Measurements from ENCODE around the gene TMEM80.
"Not testable (repeated sequence)": the region's sequence is repeated elsewhere in the genome, so short reads cannot be mapped to it uniquely, and the experiment has no call there.

The TMEM80 gene

GRCh38 chr11:653837-654236 lies 41.8 kb upstream of the TMEM80 start:
- no peak for TF ChIP-seq EZH2phosphoT487 (IDR thresholded peaks at IDR 0.05; ENCODE audit: low read depth)
- H4K20me1 ChIP-seq (ENCODE audit: insufficient read depth, low read length) = no peaks in the 10 kb centered on the region
- no peaks in the 10 kb centered on the region for H3K27me3 ChIP-seq (ENCODE audit: low read depth, low read length)
- H3K9ac ChIP-seq (ENCODE audit: low read length) = no peak overlapping the region
- H3K79me2 ChIP-seq (ENCODE audit: low read length) = no peaks in the 10 kb centered on the region
- H3K4me3 ChIP-seq (ENCODE audit: low read length) = no peak overlapping the region
- no peak overlapping the region for H3K27ac ChIP-seq (ENCODE audit: low read length)
- no peaks in the 10 kb centered on the region for H3K4me1 ChIP-seq (ENCODE audit: low read length)
- H3K36me3 ChIP-seq (replicated peaks; ENCODE audit: low read depth, low read length) = peaks cover 6% of the 10 kb centered on the region
- H3K4me2 ChIP-seq (ENCODE audit: low read length) = no peak overlapping the region
- no peaks in the 10 kb centered on the region for H3K9me3 ChIP-seq (ENCODE audit: insufficient read depth, low read length)
- no peak overlapping the region for H2AFZ ChIP-seq (ENCODE audit: low read depth, low read length)

- H3K9ac ChIP-seq (ENCODE audit: low read length); H3K27ac ChIP-seq (ENCODE audit: low read length); H3K9me3 ChIP-seq (ENCODE audit: insufficient read depth, low read length); H3K4me3 ChIP-seq (ENCODE audit: low read length); H3K79me2 ChIP-seq (ENCODE audit: low read length); H3K4me1 ChIP-seq (ENCODE audit: low read length); H3K27me3 ChIP-seq (ENCODE audit: low read depth, low read length); H4K20me1 ChIP-seq (ENCODE audit: insufficient read depth, low read length); H2AFZ ChIP-seq (ENCODE audit: low read depth, low read length); H3K36me3 ChIP-seq (replicated peaks; ENCODE audit: low read depth, low read length); H3K4me2 ChIP-seq (ENCODE audit: low read length): not testable (repeated sequence)
Observed at GRCh38 chr11:654444-654843, 41.2 kb upstream of the TMEM80 start.

- Histone ChIP-seq H3K27ac (ENCODE audit: low read length) (no peak overlapping the region), H3K36me3 (replicated peaks; ENCODE audit: low read depth, low read length) (peaks cover 6% of the 10 kb centered on the region), H3K4me3 (ENCODE audit: low read length) (no peak overlapping the region), H3K4me1 (ENCODE audit: low read length) (no peaks in the 10 kb centered on the region), H3K79me2 (ENCODE audit: low read length) (no peaks in the 10 kb centered on the region), H2AFZ (ENCODE audit: low read depth, low read length) (no peak overlapping the region), H3K9me3 (ENCODE audit: insufficient read depth, low read length) (no peaks in the 10 kb centered on the region), H3K27me3 (ENCODE audit: low read depth, low read length) (no peaks in the 10 kb centered on the region), H3K9ac (ENCODE audit: low read length) (no peak overlapping the region), H4K20me1 (ENCODE audit: insufficient read depth, low read length) (no peaks in the 10 kb centered on the region), H3K4me2 (ENCODE audit: low read length) (no peak overlapping the region)
- no peak for TF ChIP-seq EZH2phosphoT487 (IDR thresholded peaks at IDR 0.05; ENCODE audit: low read depth)
- TF ChIP-seq, protein P1, sequence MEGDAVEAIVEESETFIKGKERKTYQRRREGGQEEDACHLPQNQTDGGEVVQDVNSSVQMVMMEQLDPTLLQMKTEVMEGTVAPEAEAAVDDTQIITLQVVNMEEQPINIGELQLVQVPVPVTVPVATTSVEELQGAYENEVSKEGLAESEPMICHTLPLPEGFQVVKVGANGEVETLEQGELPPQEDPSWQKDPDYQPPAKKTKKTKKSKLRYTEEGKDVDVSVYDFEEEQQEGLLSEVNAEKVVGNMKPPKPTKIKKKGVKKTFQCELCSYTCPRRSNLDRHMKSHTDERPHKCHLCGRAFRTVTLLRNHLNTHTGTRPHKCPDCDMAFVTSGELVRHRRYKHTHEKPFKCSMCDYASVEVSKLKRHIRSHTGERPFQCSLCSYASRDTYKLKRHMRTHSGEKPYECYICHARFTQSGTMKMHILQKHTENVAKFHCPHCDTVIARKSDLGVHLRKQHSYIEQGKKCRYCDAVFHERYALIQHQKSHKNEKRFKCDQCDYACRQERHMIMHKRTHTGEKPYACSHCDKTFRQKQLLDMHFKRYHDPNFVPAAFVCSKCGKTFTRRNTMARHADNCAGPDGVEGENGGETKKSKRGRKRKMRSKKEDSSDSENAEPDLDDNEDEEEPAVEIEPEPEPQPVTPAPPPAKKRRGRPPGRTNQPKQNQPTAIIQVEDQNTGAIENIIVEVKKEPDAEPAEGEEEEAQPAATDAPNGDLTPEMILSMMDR (IDR thresholded peaks at IDR 0.05; ENCODE audit: low read depth, low read length) = no peak
Observed at GRCh38 chr11:655036-655726, 40.4 kb upstream of the TMEM80 start.

- H4K20me1 ChIP-seq (ENCODE audit: insufficient read depth, low read length) = no peaks in the 10 kb centered on the region; the same call in 1 of the 2 replicates
- H3K9ac ChIP-seq (ENCODE audit: low read length) = no peak overlapping the region
- peaks cover 8% of the 10 kb centered on the region for H3K36me3 ChIP-seq (replicated peaks; ENCODE audit: low read depth, low read length)
- no peak overlapping the region for H3K27ac ChIP-seq (ENCODE audit: low read length)
- H2AFZ ChIP-seq (ENCODE audit: low read depth, low read length) = no peak overlapping the region
- no peaks in the 10 kb centered on the region for H3K9me3 ChIP-seq (ENCODE audit: insufficient read depth, low read length)
- TF ChIP-seq EZH2phosphoT487 (IDR thresholded peaks at IDR 0.05; ENCODE audit: low read depth) = no peak
- TF ChIP-seq, protein P1 (IDR thresholded peaks at IDR 0.05; ENCODE audit: low read depth, low read length) = no peak
- no peaks in the 10 kb centered on the region for H3K27me3 ChIP-seq (ENCODE audit: low read depth, low read length)
- H3K79me2 ChIP-seq (ENCODE audit: low read length) = no peaks in the 10 kb centered on the region
- H3K4me1 ChIP-seq (ENCODE audit: low read length) = no peaks in the 10 kb centered on the region
- H3K4me2 ChIP-seq (ENCODE audit: low read length) = no peak overlapping the region
- no peak overlapping the region for H3K4me3 ChIP-seq (ENCODE audit: low read length)
Observed at GRCh38 chr11:656426-656825, 39.2 kb upstream of the TMEM80 start.

DNA sequence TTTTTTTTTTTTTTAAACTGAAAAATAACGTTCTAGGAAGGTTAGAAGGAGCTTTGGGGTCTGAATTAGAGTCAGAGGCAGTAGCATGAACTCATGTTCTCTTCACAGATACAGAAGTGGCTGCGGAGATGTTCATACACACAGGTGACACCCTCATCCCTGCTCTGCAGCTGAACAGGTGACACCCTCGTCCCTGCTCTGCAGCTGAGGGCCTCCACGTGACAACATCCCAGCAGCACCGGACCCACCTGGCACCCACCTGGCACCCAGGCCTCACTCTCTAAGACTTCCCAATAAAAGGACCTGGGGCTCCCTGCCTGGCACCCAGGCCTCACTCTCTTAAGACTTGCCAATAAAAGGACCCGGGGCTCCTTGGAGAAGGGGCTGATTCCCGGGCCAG lies 38.8 kb upstream of the TMEM80 start:
- H4K20me1 ChIP-seq (ENCODE audit: insufficient read depth, low read length) = no peaks in the 10 kb centered on the region; the same call in 1 of the 2 replicates

More for the DNA sequence above, 38.8 kb upstream of the TMEM80 start:
- H3K27me3 ChIP-seq (ENCODE audit: low read depth, low read length) = no peaks in the 10 kb centered on the region
- H3K79me2 ChIP-seq (ENCODE audit: low read length) = no peaks in the 10 kb centered on the region
- TF ChIP-seq, protein P1 (IDR thresholded peaks at IDR 0.05; ENCODE audit: low read depth, low read length) = no peak
- TF ChIP-seq EZH2phosphoT487 (IDR thresholded peaks at IDR 0.05; ENCODE audit: low read depth) = no peak
- H3K9ac ChIP-seq (ENCODE audit: low read length) = no peak overlapping the region
- no peaks in the 10 kb centered on the region for H3K9me3 ChIP-seq (ENCODE audit: insufficient read depth, low read length)
- H3K4me1 ChIP-seq (ENCODE audit: low read length) = no peaks in the 10 kb centered on the region
- no peak overlapping the region for H3K4me3 ChIP-seq (ENCODE audit: low read length)
- H3K36me3 ChIP-seq (replicated peaks; ENCODE audit: low read depth, low read length) = peaks cover 8% of the 10 kb centered on the region
- H3K27ac ChIP-seq (ENCODE audit: low read length) = no peak overlapping the region
- no peak overlapping the region for H2AFZ ChIP-seq (ENCODE audit: low read depth, low read length)
- no peak overlapping the region for H3K4me2 ChIP-seq (ENCODE audit: low read length)
